Activated CD4-positive, alpha-beta T cell treated with anti-CD3 and anti-CD28 coated beads for 4 hours (primary cell): Measurements from ENCODE around the gene ACTR10.

Experiments used
- DNase-seq, 2 donors: peaks; one replicate each; pipeline ENCODE4 v3.0.0-alpha.2; 2020

Gene ACTR10

DNA sequence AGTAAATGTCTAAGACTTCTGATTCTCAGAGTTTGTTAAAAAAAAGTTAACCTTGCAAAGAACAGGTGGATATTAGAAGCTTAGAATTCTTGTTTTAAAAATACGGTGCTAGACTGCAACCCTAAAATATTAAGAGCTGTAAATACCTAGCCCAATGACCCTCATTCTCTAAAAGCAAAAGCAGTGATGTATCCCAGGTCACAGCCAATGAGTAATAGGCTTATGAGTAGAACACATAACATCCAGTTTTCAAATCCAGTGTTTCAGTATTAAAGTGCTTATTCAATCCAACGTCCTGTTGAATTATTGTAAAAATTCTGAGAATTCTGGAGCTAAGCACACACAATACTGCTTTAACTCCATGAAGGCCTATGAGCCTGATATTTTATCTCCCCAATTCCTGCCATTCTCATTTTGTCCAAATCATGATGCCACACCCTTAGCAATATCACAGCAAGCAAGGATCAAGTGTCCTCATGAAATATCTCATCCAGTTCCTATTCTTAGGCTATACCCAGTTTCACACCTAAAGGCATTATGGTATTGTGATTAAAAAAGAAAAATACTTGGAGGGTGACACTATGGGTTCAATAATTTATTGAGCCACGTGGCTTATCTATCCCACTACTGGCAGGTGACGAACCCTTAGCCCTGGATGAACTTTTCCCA lies 83.1 kb downstream of the ACTR10 start:
- DNase-seq, result no peak

DNA sequence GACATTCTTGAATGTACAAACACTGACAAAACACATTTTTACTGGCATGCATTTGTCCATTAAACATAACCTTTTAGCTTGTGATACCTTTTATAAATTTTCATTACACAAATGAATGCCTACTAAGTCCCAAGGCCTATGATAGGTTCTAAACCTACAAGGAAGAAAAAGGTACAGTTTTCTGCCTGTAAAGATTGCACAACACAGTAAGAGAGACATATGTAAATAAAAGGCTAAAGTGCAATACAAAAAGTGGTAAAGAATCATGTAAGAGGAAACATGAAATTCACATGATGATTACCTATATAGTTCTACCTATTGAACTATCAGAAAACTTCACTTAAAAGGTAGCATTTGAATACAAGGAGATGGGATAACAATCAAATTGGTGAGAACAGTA lies 83.8 kb downstream of the ACTR10 start:
- no peak for DNase-seq

GRCh38 chr14:58285132-58285531 lies 85.2 kb downstream of the ACTR10 start:
- DNase-seq, result no peak
